HT1080 (cell line): ENCODE results near the gene KANSL2. TPM values are rescaled to one million over a fixed set of nuclear protein-coding genes. Genes with fewer than 3 reads are reported as not detected.

Experiments
- small RNA-seq: library from RNA; depleted of rRNA; stranded (forward); fragments of <200 nt; gene quantifications from one replicate; pipeline ENCODE3, GENCODE V24; 2014
- total RNA-seq: library from RNA; depleted of rRNA; stranded (reverse); fragments of >200 nt; shearing (Covaris generic); gene quantifications from 2 replicates; pipeline ENCODE4 v1.2.3, GENCODE V29; 2014; rRNA removed

Gene KANSL2
- total RNA-seq, 1 experiment from 2014 or later: 54.1 TPM

Small RNA genes lying within 50 kb of the gene (small RNA-seq; reads per million reads assigned to genes)
- gene MIR1291 (not detected), gene SNORA2A (7.2 reads per million, percentile 90 among the genes with 10 or more reads in this experiment), gene SNORA2B (1.5 reads per million, percentile 79 among the genes with 10 or more reads in this experiment), gene SNORA2C (1.9 reads per million, percentile 82 among the genes with 10 or more reads in this experiment)

Other genes starting within 250 kb of the KANSL2 start
- not detected in 2 replicates for gene ANP32D, start 209.7 kb downstream of the KANSL2 start, total RNA-seq
- gene C12orf54, start 199.7 kb downstream of the KANSL2 start, total RNA-seq: not detected in 2 replicates
- gene OR8S1, start 156.6 kb downstream of the KANSL2 start, total RNA-seq: not detected in 2 replicates
- gene LALBA, start 112.2 kb downstream of the KANSL2 start, total RNA-seq: 0.13 TPM in 1 of 2 replicates, not detected in the other
- 33.6 and 45.5 TPM in 2 replicates for gene CCNT1, start 34.5 kb upstream of the KANSL2 start, total RNA-seq
- 14.5 and 15.6 TPM in 2 replicates for gene ADCY6, start 106.9 kb upstream of the KANSL2 start, total RNA-seq
- 13.3 and 15.1 TPM in 2 replicates for gene CACNB3, start 136.3 kb upstream of the KANSL2 start, total RNA-seq
- gene DDX23, start 169.9 kb upstream of the KANSL2 start, total RNA-seq: 82.8 and 90.7 TPM in 2 replicates
- gene RND1, start 183.6 kb upstream of the KANSL2 start, total RNA-seq: 0.07 and 0.11 TPM in 2 replicates
- 9.8 and 13.0 TPM in 2 replicates for gene FKBP11, start 243.3 kb upstream of the KANSL2 start, total RNA-seq